GM19468 (cell line): ENCODE results near the gene UNC13D.
"Not testable (repeated sequence)": the region's sequence is repeated elsewhere in the genome, so short reads cannot be mapped to it uniquely, and the experiment has no call there.

Source experiments
- ATAC-seq: cut with Tn5 transposase; IDR thresholded peaks from one replicate; pipeline ENCODE4 v1.9.1; 2021; ENCODE audit warnings: mild to moderate bottlenecking, moderate library complexity, moderate number of reproducible peaks; ENCODE audit not compliant: unreplicated experiment; ENCODE audit errors: extremely low read depth

The UNC13D gene

GRCh38 chr17:75778066-75778860, 65.9 kb downstream of the UNC13D start:
- ATAC-seq, result not testable (repeated sequence)

GRCh38 chr17:75777296-75777922, 66.8 kb downstream of the UNC13D start:
- ATAC-seq, result no peak
